Raji (cell line): ENCODE data around the gene C16orf86.
A peak's percentile ranks its signal among the peaks of the same experiment; 100 is the strongest.

Source experiments
- POLR2A ChIP-seq: IDR thresholded peaks from 2 replicates; pipeline ENCODE4 v1.6.1; 2011; ENCODE audit warnings: low read depth, low read length, control low read depth; ENCODE audit not compliant: insufficient read depth

C16orf86 gene

GRCh38 chr16:67666559-67667452 is at the start of gene C16orf86, which contains the start of gene ENKD1:
Gene C16orf86, plus strand, starts transcription at chr16:67666814. Its CDS starts 157 bp downstream, at chr16:67666971.
Gene ENKD1, minus strand, starts transcription at chr16:67666750. Its CDS starts 308 bp downstream, at chr16:67666442.
- 0 out of 2 replicates have a peak, but pooled peaks have one; percentile 13 for TF ChIP-seq POLR2A

- no peak for TF ChIP-seq POLR2A
Measured at GRCh38 chr16:67628216-67628615, 38.4 kb upstream of the C16orf86 start.

GRCh38 chr16:67632415-67633172 is 34.0 kb upstream of the C16orf86 start:
- no peak for TF ChIP-seq POLR2A

GRCh38 chr16:67636713-67637112 is 29.9 kb upstream of the C16orf86 start:
- TF ChIP-seq POLR2A = no peak

- no peak for TF ChIP-seq POLR2A
Measured at GRCh38 chr16:67637625-67638024, 29.0 kb upstream of the C16orf86 start.

- TF ChIP-seq POLR2A = no peak
Measured at GRCh38 chr16:67641779-67642708, 24.6 kb upstream of the C16orf86 start.

- no peak for TF ChIP-seq POLR2A
Measured at GRCh38 chr16:67644038-67644437, 22.6 kb upstream of the C16orf86 start.

GRCh38 chr16:67645397-67646121 is 21.1 kb upstream of the C16orf86 start:
- TF ChIP-seq POLR2A = no peak

GRCh38 chr16:67647111-67647651 is 19.4 kb upstream of the C16orf86 start:
- TF ChIP-seq POLR2A = no peak

GRCh38 chr16:67647681-67648080 is 18.9 kb upstream of the C16orf86 start:
- no peak for TF ChIP-seq POLR2A

GRCh38 chr16:67648088-67648763 is 18.4 kb upstream of the C16orf86 start:
- TF ChIP-seq POLR2A = no peak

- no peak for TF ChIP-seq POLR2A
Measured at GRCh38 chr16:67648764-67649407, 17.7 kb upstream of the C16orf86 start.

- TF ChIP-seq POLR2A = no peak
Measured at GRCh38 chr16:67649494-67649931, 17.1 kb upstream of the C16orf86 start.
